Calu3 (cell line): ENCODE data around the gene CPT1B. TPM values are rescaled to one million over a fixed set of nuclear protein-coding genes. Genes with fewer than 3 reads are reported as not detected.
"Not testable (repeated sequence)": the region's sequence is repeated elsewhere in the genome, so short reads cannot be mapped to it uniquely, and the experiment has no call there.

Source experiments
- BruUV-seq: library from RNA; stranded (reverse); fragments of 400-500 nt; replicated peaks from 2 replicates; lab custom pipeline; 2021; lab: Mats Ljungman, UMichigan
- CTCF ChIA-PET: fragments of 300-600 bp; sonication (Branson Sonifier 250); formaldehyde crosslinking; loops from one replicate; lab custom pipeline; 2022; ENCODE audit warnings: antibody characterized with exemption; lab: Charles Lee
- DNase-seq: peaks from one replicate; pipeline ENCODE4 v3.0.0; 2022
- H3K27ac Mint-ChIP-seq: one replicate; pipeline ENCODE4 v1.8.0; 2022; ENCODE audit warnings: mixed read lengths; ENCODE audit not compliant: unreplicated experiment
- H3K27me3 Mint-ChIP-seq: one replicate; pipeline ENCODE4 v1.8.0; 2022; ENCODE audit warnings: mixed read lengths; ENCODE audit not compliant: unreplicated experiment
- H3K36me3 Mint-ChIP-seq: one replicate; pipeline ENCODE4 v1.8.0; 2022; ENCODE audit warnings: mild to moderate bottlenecking, moderate library complexity, mixed read lengths; ENCODE audit not compliant: insufficient read depth, unreplicated experiment
- H3K4me1 Mint-ChIP-seq: one replicate; pipeline ENCODE4 v1.8.0; 2022; ENCODE audit warnings: mild to moderate bottlenecking, low read depth, mixed read lengths; ENCODE audit not compliant: unreplicated experiment
- H3K4me3 Mint-ChIP-seq: one replicate; pipeline ENCODE4 v1.8.0; 2022; ENCODE audit warnings: mild to moderate bottlenecking, low read depth, moderate library complexity, mixed read lengths; ENCODE audit not compliant: unreplicated experiment
- H3K9me3 Mint-ChIP-seq: one replicate; pipeline ENCODE4 v1.8.0; 2022; ENCODE audit warnings: low read depth, mixed read lengths; ENCODE audit not compliant: unreplicated experiment
- intact Hi-C: fragments of 100-400 bp; cut with micrococcal nuclease; formaldehyde crosslinking; loops from one replicate; pipeline ENCODE4 v1.10.0; 2022; ENCODE audit not compliant: unreplicated experiment
- total RNA-seq: library from RNA; stranded (reverse); gene quantifications from 2 replicates; pipeline ENCODE4 v1.2.3, GENCODE V29; 2022
- TF ChIP-seq, protein P1 (sequence below): fragments of 200-600 bp; IDR thresholded peaks from one replicate; pipeline ENCODE4 v1.8.0; 2022; ENCODE audit warnings: antibody characterized with exemption; ENCODE audit not compliant: unreplicated experiment

Gene CPT1B
- total RNA-seq, 1 experiment from 2014 or later, result 72.6 TPM

- H3K36me3 Mint-ChIP-seq, result peaks cover 43% of the 10 kb centered on the region
- H3K4me1 Mint-ChIP-seq, result peaks cover 54% of the 10 kb centered on the region
- DNase-seq, result no peak
- H3K27me3 Mint-ChIP-seq, result no peaks in the 10 kb centered on the region
- TF ChIP-seq, protein P1, sequence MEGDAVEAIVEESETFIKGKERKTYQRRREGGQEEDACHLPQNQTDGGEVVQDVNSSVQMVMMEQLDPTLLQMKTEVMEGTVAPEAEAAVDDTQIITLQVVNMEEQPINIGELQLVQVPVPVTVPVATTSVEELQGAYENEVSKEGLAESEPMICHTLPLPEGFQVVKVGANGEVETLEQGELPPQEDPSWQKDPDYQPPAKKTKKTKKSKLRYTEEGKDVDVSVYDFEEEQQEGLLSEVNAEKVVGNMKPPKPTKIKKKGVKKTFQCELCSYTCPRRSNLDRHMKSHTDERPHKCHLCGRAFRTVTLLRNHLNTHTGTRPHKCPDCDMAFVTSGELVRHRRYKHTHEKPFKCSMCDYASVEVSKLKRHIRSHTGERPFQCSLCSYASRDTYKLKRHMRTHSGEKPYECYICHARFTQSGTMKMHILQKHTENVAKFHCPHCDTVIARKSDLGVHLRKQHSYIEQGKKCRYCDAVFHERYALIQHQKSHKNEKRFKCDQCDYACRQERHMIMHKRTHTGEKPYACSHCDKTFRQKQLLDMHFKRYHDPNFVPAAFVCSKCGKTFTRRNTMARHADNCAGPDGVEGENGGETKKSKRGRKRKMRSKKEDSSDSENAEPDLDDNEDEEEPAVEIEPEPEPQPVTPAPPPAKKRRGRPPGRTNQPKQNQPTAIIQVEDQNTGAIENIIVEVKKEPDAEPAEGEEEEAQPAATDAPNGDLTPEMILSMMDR, result no peak
- no peak overlapping the region for H3K4me3 Mint-ChIP-seq
- H3K9me3 Mint-ChIP-seq, result no peaks in the 10 kb centered on the region
- BruUV-seq, result no TSS peak
- intact Hi-C loops, result no loop called here
- CTCF ChIA-PET, result interaction anchor here (0.7 to 1.8 kb wide), 5 partner anchors 15 to 243 kb away, joined by 3 to 6 read pairs (median 5); partner anchors contain the start of gene SCO2
- H3K27ac Mint-ChIP-seq, result peak overlapping the region; percentile 98
Observed at GRCh38 chr22:50540381-50540780, 37.8 kb downstream of the CPT1B start.

- Mint-ChIP-seq H3K4me1 (peaks cover 65% of the 10 kb centered on the region), H3K27me3 (no peaks in the 10 kb centered on the region), H3K4me3 (peak overlapping the region; percentile 57), H3K27ac (peak overlapping the region; percentile 88), H3K36me3 (peaks cover 53% of the 10 kb centered on the region), H3K9me3 (no peaks in the 10 kb centered on the region)
- TF ChIP-seq, protein P1, result no peak
- CTCF ChIA-PET, result no interaction called here
- intact Hi-C loops, result no loop called here
- no peak for DNase-seq
- BruUV-seq, result no TSS peak
Observed at GRCh38 chr22:50537765-50538164, 40.5 kb downstream of the CPT1B start.

GRCh38 chr22:50536226-50536625, 42.0 kb downstream of the CPT1B start:
- Mint-ChIP-seq H3K36me3 (peaks cover 61% of the 10 kb centered on the region), H3K4me3 (no peak overlapping the region), H3K4me1 (peaks cover 60% of the 10 kb centered on the region), H3K9me3 (no peaks in the 10 kb centered on the region), H3K27ac (no peak overlapping the region), H3K27me3 (no peaks in the 10 kb centered on the region)
- intact Hi-C loops, result no loop called here
- CTCF ChIA-PET, result interaction anchor here (0.6 kb wide), 1 partner anchor 53 kb away, joined by 3 read pairs; no protein-coding TSS in a partner anchor
- TF ChIP-seq, protein P1, result no peak
- DNase-seq, result no peak
- BruUV-seq, result no TSS peak

DNA sequence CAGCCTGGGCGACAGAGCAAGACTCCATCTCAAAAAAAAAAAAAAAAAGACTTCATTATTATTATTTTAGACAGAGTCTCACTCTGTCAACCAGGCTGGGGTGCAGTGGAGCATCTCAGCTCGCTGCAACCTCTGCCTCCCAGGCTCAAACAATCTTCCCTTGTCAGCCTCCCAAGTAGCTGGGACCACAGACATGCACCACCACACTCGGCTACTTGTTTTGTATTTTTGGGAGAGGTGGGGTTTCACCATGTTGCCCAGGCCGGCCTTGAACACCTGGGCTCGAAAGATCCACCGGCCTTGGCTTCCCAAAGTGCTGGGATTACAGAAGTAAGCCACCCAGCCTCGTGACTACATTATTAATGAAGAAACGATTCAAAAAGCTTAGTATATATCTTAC, 43.1 kb downstream of the CPT1B start:
- Mint-ChIP-seq H3K4me1 (peaks cover 49% of the 10 kb centered on the region), H3K4me3 (no peak overlapping the region), H3K36me3 (peaks cover 66% of the 10 kb centered on the region), H3K27me3 (no peaks in the 10 kb centered on the region), H3K27ac (no peak overlapping the region), H3K9me3 (no peaks in the 10 kb centered on the region)
- TF ChIP-seq, protein P1, result no peak
- CTCF ChIA-PET, result interaction anchor here (0.7 kb wide), 2 partner anchors 47 to 71 kb away, joined by 3 to 5 read pairs; no protein-coding TSS in a partner anchor
- BruUV-seq, result no TSS peak
- intact Hi-C loops, result no loop called here
- DNase-seq, result no peak

GRCh38 chr22:50533856-50534711, 44.1 kb downstream of the CPT1B start:
- intact Hi-C loops, result not testable (repeated sequence)
- H3K36me3 Mint-ChIP-seq, result peaks cover 69% of the 10 kb centered on the region

More at GRCh38 chr22:50533856-50534711, 44.1 kb downstream of the CPT1B start:
- CTCF ChIA-PET, result interaction anchor here (0.7 to 1.9 kb wide), 2 partner anchors 72 to 87 kb away, joined by 5 to 6 read pairs; no protein-coding TSS in a partner anchor
- H3K27me3 Mint-ChIP-seq, H3K9me3 Mint-ChIP-seq, BruUV-seq: not testable (repeated sequence)
- peaks cover 39% of the 10 kb centered on the region for H3K4me1 Mint-ChIP-seq
- peak overlapping the region; percentile 98 for H3K27ac Mint-ChIP-seq
- H3K4me3 Mint-ChIP-seq, result peak overlapping the region; percentile 90
- DNase-seq, result peak; percentile 40
